Vagina (tissue), 2 donors: ENCODE data around the gene BCL3.
"Not testable (repeated sequence)": the region's sequence is repeated elsewhere in the genome, so short reads cannot be mapped to it uniquely, and the experiment has no call there.

Experiments used
- POLR2A ChIP-seq, 2 donors: fragments of 450-650 bp; IDR thresholded peaks; one replicate each; pipeline ENCODE4 v1.6.1; 2017; ENCODE audit warnings: antibody characterized with exemption in 2 of 2, mild to moderate bottlenecking in 2 of 2, moderate library complexity in 2 of 2
- TF ChIP-seq, protein P1 (sequence below), 3 experiments: fragments of 450-650 bp in 2 of 3; fragments of 200-600 bp in 1 of 3; sonication (generic) in 1 of 3; IDR thresholded peaks; one replicate each; pipeline ENCODE4 v1.5.1; 2017 to 2019; ENCODE audit warnings: antibody characterized with exemption in 3 of 3, mild to moderate bottlenecking in 2 of 3, moderate library complexity in 2 of 3

DNA sequence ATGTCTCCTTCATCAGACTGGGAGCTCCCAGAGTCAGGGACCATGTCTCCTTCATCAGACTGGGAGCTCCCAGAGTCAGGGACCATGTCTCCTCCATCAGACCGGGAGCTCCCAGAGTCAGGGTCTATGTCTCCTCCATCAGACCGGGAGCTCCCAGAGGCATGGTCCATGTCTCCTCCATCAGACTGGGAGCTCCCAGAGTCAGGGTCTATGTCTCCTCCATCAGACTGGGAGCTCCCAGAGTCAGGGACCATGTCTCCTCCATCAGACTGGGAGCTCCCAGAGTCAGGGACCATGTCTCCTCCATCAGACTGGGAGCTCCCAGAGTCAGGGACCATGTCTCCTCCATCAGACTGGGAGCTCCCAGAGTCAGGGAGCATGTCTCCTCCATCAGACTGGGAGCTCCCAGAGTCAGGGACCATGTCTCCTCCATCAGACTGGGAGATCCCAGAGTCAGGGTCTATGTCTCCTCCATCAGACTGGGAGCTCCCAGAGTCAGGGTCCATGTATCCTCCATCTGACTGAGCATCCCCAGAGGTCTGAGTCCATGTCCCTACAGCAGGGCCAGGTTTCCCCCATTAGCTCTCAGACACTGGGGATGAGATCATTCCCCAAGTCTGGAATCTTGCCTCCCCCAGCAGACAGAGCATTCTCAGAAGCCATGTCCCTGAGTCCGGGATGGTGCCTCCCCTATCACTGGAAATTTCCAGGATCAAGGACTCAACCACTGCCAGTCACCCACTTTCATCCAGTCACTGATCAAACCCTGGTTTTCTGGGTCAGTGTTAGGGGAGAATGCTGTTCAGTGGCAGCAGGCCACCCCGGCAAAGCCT is 38.9 kb upstream of the BCL3 start:
- TF ChIP-seq, protein P1, sequence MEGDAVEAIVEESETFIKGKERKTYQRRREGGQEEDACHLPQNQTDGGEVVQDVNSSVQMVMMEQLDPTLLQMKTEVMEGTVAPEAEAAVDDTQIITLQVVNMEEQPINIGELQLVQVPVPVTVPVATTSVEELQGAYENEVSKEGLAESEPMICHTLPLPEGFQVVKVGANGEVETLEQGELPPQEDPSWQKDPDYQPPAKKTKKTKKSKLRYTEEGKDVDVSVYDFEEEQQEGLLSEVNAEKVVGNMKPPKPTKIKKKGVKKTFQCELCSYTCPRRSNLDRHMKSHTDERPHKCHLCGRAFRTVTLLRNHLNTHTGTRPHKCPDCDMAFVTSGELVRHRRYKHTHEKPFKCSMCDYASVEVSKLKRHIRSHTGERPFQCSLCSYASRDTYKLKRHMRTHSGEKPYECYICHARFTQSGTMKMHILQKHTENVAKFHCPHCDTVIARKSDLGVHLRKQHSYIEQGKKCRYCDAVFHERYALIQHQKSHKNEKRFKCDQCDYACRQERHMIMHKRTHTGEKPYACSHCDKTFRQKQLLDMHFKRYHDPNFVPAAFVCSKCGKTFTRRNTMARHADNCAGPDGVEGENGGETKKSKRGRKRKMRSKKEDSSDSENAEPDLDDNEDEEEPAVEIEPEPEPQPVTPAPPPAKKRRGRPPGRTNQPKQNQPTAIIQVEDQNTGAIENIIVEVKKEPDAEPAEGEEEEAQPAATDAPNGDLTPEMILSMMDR (IDR thresholded peaks at IDR 0.05), result not testable (repeated sequence)
- TF ChIP-seq POLR2A (IDR thresholded peaks at IDR 0.05), result not testable (repeated sequence)
